Measurements from ENCODE around the gene IL17RC.
"Not testable (repeated sequence)": the region's sequence is repeated elsewhere in the genome, so short reads cannot be mapped to it uniquely, and the experiment has no call there.

Gene IL17RC

DNA sequence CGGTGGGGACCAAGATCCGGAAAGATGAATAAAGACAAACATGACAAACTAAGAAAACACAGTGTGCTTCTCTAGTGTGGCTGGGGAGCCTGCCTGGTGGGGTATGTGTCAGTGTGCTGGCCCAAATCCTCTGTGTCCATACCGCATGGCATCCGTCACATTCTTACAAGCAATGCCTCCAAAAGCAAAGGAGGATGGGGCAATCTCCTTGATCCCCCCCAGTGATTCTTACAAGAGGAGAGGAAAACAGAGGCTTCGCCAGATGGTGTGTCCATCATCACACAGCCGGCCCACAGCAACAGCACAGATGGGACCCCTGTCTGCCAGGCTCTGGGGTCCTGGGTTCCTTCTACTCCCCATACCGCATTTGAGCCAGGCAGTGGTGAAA is 558 bp upstream of the IL17RC start:
- no peak for TF ChIP-seq ZNF274 (IDR thresholded peaks at IDR 0.05; ENCODE audit: low read depth, low read length)
- no peak overlapping the region; the same call in 1 of the 2 replicates for H3K4me3 ChIP-seq (ENCODE audit: low read length)

GRCh38 chr3:9917820-9918219 is 922 bp downstream of the IL17RC start:
- H3K4me3 ChIP-seq (ENCODE audit: low read length): no peak overlapping the region
- no peak for TF ChIP-seq ZNF274 (IDR thresholded peaks at IDR 0.05; ENCODE audit: low read depth, low read length)

- no peak for TF ChIP-seq ZNF274 (IDR thresholded peaks at IDR 0.05; ENCODE audit: low read depth, low read length)
- no peak overlapping the region for H3K4me3 ChIP-seq (ENCODE audit: low read length)
Observed at GRCh38 chr3:9918261-9919038, 1.6 kb downstream of the IL17RC start.

DNA sequence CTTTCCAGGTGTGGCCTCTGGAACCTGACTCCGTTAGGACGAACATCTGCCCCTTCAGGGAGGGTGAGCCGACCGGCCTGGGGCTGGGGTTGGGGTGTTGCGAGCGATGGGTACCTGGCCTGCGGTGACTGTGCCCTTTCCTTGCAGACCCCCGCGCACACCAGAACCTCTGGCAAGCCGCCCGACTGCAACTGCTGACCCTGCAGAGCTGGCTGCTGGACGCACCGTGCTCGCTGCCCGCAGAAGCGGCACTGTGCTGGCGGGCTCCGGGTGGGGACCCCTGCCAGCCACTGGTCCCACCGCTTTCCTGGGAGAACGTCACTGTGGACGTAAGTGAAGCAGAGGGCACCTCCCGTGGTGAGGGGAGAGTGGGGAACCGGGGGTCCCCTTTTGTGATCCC is 11.3 kb downstream of the IL17RC start:
- no peak overlapping the region for H3K4me3 ChIP-seq (ENCODE audit: low read length)
- no peak for TF ChIP-seq ZNF274 (IDR thresholded peaks at IDR 0.05; ENCODE audit: low read depth, low read length)

DNA sequence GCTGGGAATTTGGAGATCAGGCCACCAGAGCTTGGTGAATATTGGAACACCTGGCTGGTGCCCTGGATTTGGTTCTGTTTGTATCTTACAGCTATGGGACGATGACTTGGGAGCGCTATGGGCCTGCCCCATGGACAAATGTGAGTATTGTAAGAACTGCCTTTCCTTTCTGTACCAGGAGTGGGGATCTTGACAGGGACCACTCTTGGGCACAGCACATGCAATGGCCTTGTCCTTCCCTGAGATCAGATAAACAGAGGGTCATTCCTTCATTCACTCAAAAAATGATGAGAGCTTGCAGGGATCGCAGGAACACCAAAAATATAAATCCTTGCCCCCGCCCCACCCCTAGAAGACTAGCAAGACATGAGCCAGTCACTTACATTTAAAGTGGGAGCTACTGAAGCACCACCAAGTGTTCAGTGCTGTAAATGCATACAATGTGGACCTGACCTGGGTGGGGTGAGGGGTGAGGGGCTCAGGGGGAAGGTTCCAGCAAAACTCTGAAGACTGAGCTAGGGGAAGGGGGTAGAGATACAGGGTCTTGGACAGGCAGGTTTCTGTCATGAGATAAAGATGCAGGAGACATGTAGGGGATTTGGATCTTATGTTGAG is 14.0 kb downstream of the IL17RC start:
- no peak for TF ChIP-seq ZNF274 (IDR thresholded peaks at IDR 0.05; ENCODE audit: low read depth, low read length)
- no peak overlapping the region for H3K4me3 ChIP-seq (ENCODE audit: low read length)

DNA sequence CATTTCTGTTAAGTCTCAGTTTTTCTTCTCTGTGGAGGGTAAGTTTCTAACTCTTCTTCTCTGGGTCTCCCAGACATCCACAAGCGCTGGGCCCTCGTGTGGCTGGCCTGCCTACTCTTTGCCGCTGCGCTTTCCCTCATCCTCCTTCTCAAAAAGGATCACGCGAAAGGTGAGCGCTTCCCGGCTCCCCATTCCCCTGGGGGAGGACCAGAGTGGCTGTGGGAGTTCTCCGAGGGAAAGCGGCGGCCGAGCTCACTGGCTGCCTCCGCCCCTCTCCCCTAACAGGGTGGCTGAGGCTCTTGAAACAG is 15.6 kb downstream of the IL17RC start:
- TF ChIP-seq ZNF274 (IDR thresholded peaks at IDR 0.05; ENCODE audit: low read depth, low read length): no peak
- H3K4me3 ChIP-seq (ENCODE audit: low read length): peak overlapping the region; percentile 69; the same call in 1 of the 2 replicates

- peak overlapping the region; percentile 69 for H3K4me3 ChIP-seq (ENCODE audit: low read length)
- no peak for TF ChIP-seq ZNF274 (IDR thresholded peaks at IDR 0.05; ENCODE audit: low read depth, low read length)
Observed at GRCh38 chr3:9932843-9933560, 16.1 kb downstream of the IL17RC start.

- no peak for TF ChIP-seq ZNF274 (IDR thresholded peaks at IDR 0.05; ENCODE audit: low read depth, low read length)
- H3K4me3 ChIP-seq (ENCODE audit: low read length): peak within 1 kb of the TSS; percentile 74
Observed at GRCh38 chr3:9933561-9934234, 16.8 kb downstream of the IL17RC start, which contains the start of gene CRELD1. Gene CRELD1, plus strand, starts transcription at chr3:9933834. Its CDS starts 605 bp downstream, at chr3:9934439.

- no peak for TF ChIP-seq ZNF274 (IDR thresholded peaks at IDR 0.05; ENCODE audit: low read depth, low read length)
- peak overlapping the region; percentile 74 for H3K4me3 ChIP-seq (ENCODE audit: low read length)
Observed at GRCh38 chr3:9934235-9934621, 17.3 kb downstream of the IL17RC start.

- no peak for TF ChIP-seq ZNF274 (IDR thresholded peaks at IDR 0.05; ENCODE audit: low read depth, low read length)
- H3K4me3 ChIP-seq (ENCODE audit: low read length): peak overlapping the region; percentile 74; the same call in 1 of the 2 replicates
Observed at GRCh38 chr3:9934993-9935392, 18.1 kb downstream of the IL17RC start.

DNA sequence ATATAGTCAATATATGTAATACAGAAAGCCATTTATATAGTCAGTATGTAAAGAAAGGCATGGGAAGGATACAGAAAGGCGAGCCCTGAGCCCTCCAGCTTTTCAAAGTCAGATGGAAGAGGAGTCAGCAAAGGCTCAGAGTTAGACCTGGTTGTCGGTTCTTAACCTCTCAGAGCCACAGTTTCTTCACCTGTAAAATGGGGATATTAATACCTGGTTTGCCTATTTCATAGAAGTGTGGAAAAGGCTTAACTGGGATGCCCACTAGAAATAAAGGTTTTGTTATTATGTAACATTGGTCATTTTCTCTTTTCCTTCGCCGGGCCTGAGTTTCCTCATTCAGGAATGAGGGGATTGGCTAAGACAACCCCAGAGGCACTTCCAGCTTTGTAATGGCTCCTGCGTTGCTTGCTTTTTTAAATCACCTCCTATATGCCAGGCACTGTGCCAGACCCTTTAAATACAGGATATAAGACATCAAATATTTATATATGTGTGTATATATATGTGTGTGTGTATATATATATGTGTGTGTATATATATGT is 19.1 kb downstream of the IL17RC start:
- no peak for TF ChIP-seq ZNF274 (IDR thresholded peaks at IDR 0.05; ENCODE audit: low read depth, low read length)
- H3K4me3 ChIP-seq (ENCODE audit: low read length): no peak overlapping the region

GRCh38 chr3:9937486-9938238 is 20.8 kb downstream of the IL17RC start:
- no peak for TF ChIP-seq ZNF274 (IDR thresholded peaks at IDR 0.05; ENCODE audit: low read depth, low read length)
- no peak overlapping the region for H3K4me3 ChIP-seq (ENCODE audit: low read length)

GRCh38 chr3:9938966-9939365 is 22.1 kb downstream of the IL17RC start:
- H3K4me3 ChIP-seq (ENCODE audit: low read length): no peak overlapping the region
- TF ChIP-seq ZNF274 (IDR thresholded peaks at IDR 0.05; ENCODE audit: low read depth, low read length): no peak

- H3K4me3 ChIP-seq (ENCODE audit: low read length): not testable (repeated sequence)
Observed at GRCh38 chr3:9939906-9940305, 23.0 kb downstream of the IL17RC start.
